Panc1 (cell line): ENCODE data around the gene DPH5. TPM values are rescaled to one million over a fixed set of nuclear protein-coding genes. Genes with fewer than 3 reads are reported as not detected.

ENCODE experiments used
- ATAC-seq: fragments of 200-7000 bp; cut with Tn5 transposase; 2 replicates; pipeline ENCODE4 v1.9.1; 2020; ENCODE audit warnings: mild to moderate bottlenecking, moderate library complexity
- Bru-seq: library from RNA; stranded (reverse); fragments of 400-500 nt; gene quantifications from one replicate; lab custom pipeline; 2021; lab: Mats Ljungman, UMichigan
- BruChase-seq, 2 experiments: library from RNA; stranded (reverse); fragments of 400-500 nt; gene quantifications; one replicate each; lab custom pipeline; 2021; lab: Mats Ljungman, UMichigan
- BruUV-seq: library from RNA; stranded (reverse); fragments of 400-500 nt; replicated peaks from 2 replicates; lab custom pipeline; 2021; lab: Mats Ljungman, UMichigan
- CTCF ChIA-PET: fragments of 300-600 bp; sonication (Branson Sonifier 250); formaldehyde crosslinking; loops from one replicate; lab custom pipeline; 2022; ENCODE audit warnings: antibody characterized with exemption; lab: Charles Lee
- POLR2A ChIA-PET: fragments of 300-600 bp; sonication (Branson Sonifier 250); formaldehyde crosslinking; loops from one replicate; lab custom pipeline; 2022; ENCODE audit warnings: antibody characterized with exemption; lab: Charles Lee
- DNase-seq: peaks from one replicate; pipeline ENCODE4 v3.0.0-alpha.2; 2010; ENCODE audit warnings: low read depth, low spot score
- H3K27ac ChIP-seq: 2 replicates; pipeline ENCODE4 v1.5.1; 2011; ENCODE audit warnings: mild to moderate bottlenecking, low read length, inconsistent platforms
- H3K27me3 ChIP-seq: fragments of 200-500 bp; sonication (Bioruptor generic); 2 replicates; pipeline ENCODE4 v1.6.0; 2014; ENCODE audit warnings: low read length, inconsistent platforms; ENCODE audit not compliant: control insufficient read depth, insufficient read depth
- H3K36me3 ChIP-seq: fragments of 200-500 bp; sonication (Bioruptor generic); 2 replicates; pipeline ENCODE4 v1.5.1; 2014; ENCODE audit warnings: inconsistent platforms, mild to moderate bottlenecking, low read length, moderate library complexity; ENCODE audit not compliant: control insufficient read depth, insufficient read depth
- H3K4me1 ChIP-seq: 2 replicates; pipeline ENCODE4 v1.5.1; 2011; ENCODE audit warnings: inconsistent platforms, mild to moderate bottlenecking, low read length, moderate library complexity; ENCODE audit not compliant: control insufficient read depth, insufficient read depth
- H3K4me3 ChIP-seq, 2 experiments: 2 replicates each; pipeline ENCODE4 v1.5.1; 2011 to 2012; ENCODE audit warnings: low read depth in 2 of 2, low read length in 2 of 2, mild to moderate bottlenecking in 2 of 2, inconsistent platforms in 1 of 2, moderate library complexity in 1 of 2
- H3K9me3 ChIP-seq: fragments of 200-500 bp; sonication (Bioruptor generic); 2 replicates; pipeline ENCODE4 v1.5.1; 2014; ENCODE audit warnings: low read depth, mild to moderate bottlenecking, inconsistent platforms, low read length, moderate library complexity; ENCODE audit not compliant: control insufficient read depth, insufficient read depth
- POLR2AphosphoS5 ChIP-seq: IDR thresholded peaks from 2 replicates; pipeline ENCODE4 v1.6.1; 2012; ENCODE audit warnings: mild to moderate bottlenecking, low read depth, low read length, moderate library complexity
- REST ChIP-seq, 2 experiments: IDR thresholded peaks; 2 replicates each; pipeline ENCODE4 v1.6.1; 2011 to 2012; ENCODE audit warnings: low read depth in 2 of 2, control low read depth in 1 of 2, low read length in 1 of 2, mild to moderate bottlenecking in 1 of 2, moderate library complexity in 1 of 2; ENCODE audit not compliant: insufficient read depth in 1 of 2
- SIN3A ChIP-seq: IDR thresholded peaks from 2 replicates; pipeline ENCODE4 v1.6.1; 2012; ENCODE audit warnings: low read depth, mild to moderate bottlenecking, low read length, moderate library complexity, borderline replicate concordance; ENCODE audit not compliant: insufficient read depth
- TCF7L2 ChIP-seq: IDR thresholded peaks from 2 replicates; pipeline ENCODE4 v1.6.1; 2011; ENCODE audit warnings: mild to moderate bottlenecking, low read depth, low read length, inconsistent platforms
- in situ Hi-C: cut with HindIII; loops from 2 replicates; pipeline ENCODE4 v1.10.0; 2016; ENCODE audit warnings: low sequenced_read_pairs, low pct_unique_long_range_greater_than_20kb
- intact Hi-C: fragments of 100-400 bp; cut with micrococcal nuclease; formaldehyde crosslinking; loops from one replicate; pipeline ENCODE4 v1.10.0; 2022; ENCODE audit not compliant: unreplicated experiment
- long read RNA-seq: library from polyadenylated mRNA; unstranded; transcript quantifications from one replicate; pipeline ENCODE4 v2.0.0, GENCODE V29; 2021; ENCODE audit not compliant: unreplicated experiment
- polyA plus RNA-seq: library from polyadenylated mRNA; unstranded; fragments of >200 nt; gene quantifications from one replicate; pipeline ENCODE4 v1.2.1, GENCODE V29; 2012; ENCODE audit warnings: missing spikeins; ENCODE audit not compliant: insufficient read length
- total RNA-seq: library from RNA; stranded (reverse); gene quantifications from one replicate; pipeline ENCODE4 v1.2.1, GENCODE V29; 2021; ENCODE audit not compliant: unreplicated experiment
- TF ChIP-seq, protein P1 (sequence below): fragments of 450-650 bp; IDR thresholded peaks from 2 replicates; pipeline ENCODE4 v1.5.1; 2017; ENCODE audit warnings: mild to moderate bottlenecking

Gene DPH5
- total RNA-seq = 22.6 TPM
- polyA plus RNA-seq = 15.0 TPM
- Bru-seq, nascent RNA = percentile 63 among the genes with signal in this experiment
- percentile 67 among the genes with signal in this experiment for BruChase-seq, experiment 1, labeled RNA remaining after a 2-hour chase
- BruChase-seq, experiment 2, labeled RNA remaining after a 6-hour chase = percentile 58 among the genes with signal in this experiment
- long read RNA-seq, transcript DPH5-203 (8 exons, 1,316 nt) = major isoform, 13 of 29 reads
- long read RNA-seq, partial matches to known transcripts = 3 of 29 reads
- long read RNA-seq, other reads (novel, unspliced or antisense) = 9 of 29 reads

DNA sequence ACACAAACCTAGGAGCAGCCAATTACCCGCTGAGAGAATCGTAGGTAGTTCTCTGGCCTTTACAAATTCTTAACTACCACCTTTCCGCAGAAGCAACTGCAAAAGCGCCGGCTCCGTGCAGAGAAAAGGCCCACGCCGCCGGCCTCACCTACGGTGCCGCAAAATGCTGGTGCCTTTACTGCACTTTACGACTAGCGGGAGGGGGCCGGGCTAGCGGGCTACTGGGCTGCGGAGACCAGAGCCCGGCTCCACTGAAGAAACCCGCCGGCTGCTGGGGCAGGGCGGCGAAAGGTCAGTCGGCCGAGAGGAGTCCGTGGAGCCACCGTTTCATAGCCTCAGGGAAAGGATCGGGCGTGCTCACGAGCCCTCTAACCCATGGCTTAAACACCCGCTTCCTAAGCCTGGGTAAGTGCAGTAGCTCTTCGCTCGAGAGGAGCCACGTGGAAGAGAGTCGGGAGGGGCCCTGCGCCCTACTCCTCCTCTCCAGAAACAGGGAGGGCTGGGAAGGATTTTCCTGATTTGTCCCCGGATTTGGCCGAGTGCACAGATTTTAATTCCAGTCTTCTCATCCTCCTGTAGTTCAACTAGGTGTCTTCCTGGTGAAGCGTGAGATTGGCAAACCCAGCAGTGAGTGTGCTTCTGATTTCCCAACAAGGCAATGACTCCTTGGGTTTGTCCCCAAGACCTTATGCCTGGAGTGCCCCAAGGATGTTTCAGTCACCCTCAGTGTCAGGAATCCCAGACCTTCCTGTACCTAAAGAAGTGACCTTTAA is at the start of gene DPH5:
DPH5 (minus strand) TSS at position 128 of the 773 bp plus-strand sequence. CDS start 341 bp downstream, outside the sequence.
- intact Hi-C loops = loop anchor here (10.0 kb wide), 1 partner anchor 259 kb away; no protein-coding TSS in a partner anchor
- CTCF ChIA-PET = no interaction called here
- in situ Hi-C loops = no loop called here
- POLR2A ChIA-PET = no interaction called here
- Histone ChIP-seq H3K36me3 (peaks cover under 1% of the 10 kb centered on the region), H3K4me3 (peak within 1 kb of the TSS; percentile 74 to 91), H3K27ac (peak within 1 kb of the TSS; percentile 97), H3K4me1 (peaks cover 3% of the 10 kb centered on the region; the same call in 1 of the 2 replicates), H3K27me3 (no peaks in the 10 kb centered on the region), H3K9me3 (no peaks in the 10 kb centered on the region)
- peak; percentile 90 for TF ChIP-seq POLR2AphosphoS5
- TF ChIP-seq SIN3A = no peak
- 0 out of 2 replicates have a peak, but pooled peaks have one; percentile 38 for TF ChIP-seq TCF7L2
- DNase-seq = peak; percentile 57
- BruUV-seq = no TSS peak
- ATAC-seq = peak; percentile 98

DNA sequence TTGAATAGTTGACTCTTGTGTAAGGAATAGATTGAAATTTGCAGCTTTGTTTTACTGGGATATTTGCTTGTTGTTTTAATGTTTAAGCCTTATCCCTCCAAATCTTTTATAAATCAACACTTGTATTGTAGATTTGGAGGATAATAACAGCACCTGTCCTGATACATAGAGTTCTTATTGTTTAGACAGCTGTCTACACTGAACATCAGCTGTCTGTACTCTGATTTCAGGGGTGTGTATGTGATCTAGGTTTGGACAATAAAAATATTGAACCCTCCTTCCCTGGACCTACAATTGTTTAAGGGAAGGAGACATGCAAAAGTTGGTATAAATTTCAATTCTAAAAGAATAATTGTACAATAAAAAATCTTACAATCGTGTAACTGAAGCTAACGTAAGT is 48.3 kb upstream of the DPH5 start:
- Histone ChIP-seq H3K27ac (no peak overlapping the region), H3K4me3 (no peak overlapping the region), H3K4me1 (no peaks in the 10 kb centered on the region), H3K27me3 (no peaks in the 10 kb centered on the region), H3K36me3 (no peaks in the 10 kb centered on the region), H3K9me3 (no peaks in the 10 kb centered on the region)
- BruUV-seq = no TSS peak
- ChIA-PET CTCF (no interaction called here), POLR2A (no interaction called here)
- TF ChIP-seq TCF7L2 (no peak), POLR2AphosphoS5 (no peak), SIN3A (no peak), REST (IDR thresholded peaks at IDR 0.05; ENCODE audit: insufficient read depth in 1 of 2, low read depth in 2 of 2, low read length in 1 of 2) (no peak)
- TF ChIP-seq, protein P1, sequence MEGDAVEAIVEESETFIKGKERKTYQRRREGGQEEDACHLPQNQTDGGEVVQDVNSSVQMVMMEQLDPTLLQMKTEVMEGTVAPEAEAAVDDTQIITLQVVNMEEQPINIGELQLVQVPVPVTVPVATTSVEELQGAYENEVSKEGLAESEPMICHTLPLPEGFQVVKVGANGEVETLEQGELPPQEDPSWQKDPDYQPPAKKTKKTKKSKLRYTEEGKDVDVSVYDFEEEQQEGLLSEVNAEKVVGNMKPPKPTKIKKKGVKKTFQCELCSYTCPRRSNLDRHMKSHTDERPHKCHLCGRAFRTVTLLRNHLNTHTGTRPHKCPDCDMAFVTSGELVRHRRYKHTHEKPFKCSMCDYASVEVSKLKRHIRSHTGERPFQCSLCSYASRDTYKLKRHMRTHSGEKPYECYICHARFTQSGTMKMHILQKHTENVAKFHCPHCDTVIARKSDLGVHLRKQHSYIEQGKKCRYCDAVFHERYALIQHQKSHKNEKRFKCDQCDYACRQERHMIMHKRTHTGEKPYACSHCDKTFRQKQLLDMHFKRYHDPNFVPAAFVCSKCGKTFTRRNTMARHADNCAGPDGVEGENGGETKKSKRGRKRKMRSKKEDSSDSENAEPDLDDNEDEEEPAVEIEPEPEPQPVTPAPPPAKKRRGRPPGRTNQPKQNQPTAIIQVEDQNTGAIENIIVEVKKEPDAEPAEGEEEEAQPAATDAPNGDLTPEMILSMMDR = no peak
- in situ Hi-C loops (no loop called here), intact Hi-C loops (no loop called here)
- ATAC-seq (no peak), DNase-seq (no peak)
